ENCODE results near the gene DLX3. TPM values are rescaled to one million over a fixed set of nuclear protein-coding genes. Genes with fewer than 3 reads are reported as not detected.
A peak's percentile ranks its signal among the peaks of the same experiment; 100 is the strongest.

Gene DLX3
- polyA plus RNA-seq, 3 donors, result not detected

- Mint-ChIP-seq H3K4me3 (peak overlapping the region in 1 of 2 donors; percentile 77), H3K4me1 (peaks cover 31% of the 10 kb centered on the region), H3K9me3 (peaks cover 3 to 24% (median 13%) of the 10 kb centered on the region in 7 donors), H3K36me3 (peaks cover 0 to 11% of the 10 kb centered on the region in 2 donors), H3K27me3 (ENCODE audit: low read depth in 3 of 3) (peaks cover 86 to 98% (median 92%) of the 10 kb centered on the region in 3 donors), H3K27ac (peak overlapping the region in 1 of 7 donors; percentile 14)
- Histone ChIP-seq H2AFZ (ENCODE audit: insufficient read depth, low read depth, low read length, poor library complexity, severe bottlenecking) (no peak overlapping the region), H3K27me3 (ENCODE audit: control insufficient read depth in 2 of 2, insufficient read depth in 2 of 2, low read length in 2 of 2) (peaks cover 50 to 94% of the 10 kb centered on the region in 2 donors), H3K36me3 (replicated peaks in 1 of 2; ENCODE audit: control insufficient read depth in 1 of 2, insufficient read depth in 2 of 2, low read length in 2 of 2) (no peaks in the 10 kb centered on the region), H3K4me1 (ENCODE audit: control insufficient read depth in 1 of 2, insufficient read depth in 2 of 2, low read length in 2 of 2) (peaks cover 13 to 41% of the 10 kb centered on the region in 2 donors), H3K4me3 (replicated peaks in 1 of 3; ENCODE audit: low read depth in 2 of 3, low read length in 3 of 3) (no peak overlapping the region), H3K9me3 (replicated peaks in 1 of 2; ENCODE audit: control insufficient read depth in 1 of 2, insufficient read depth in 1 of 2, low read length in 2 of 2) (peaks cover 9 to 33% of the 10 kb centered on the region in 2 donors), H3K27ac (ENCODE audit: low read depth in 1 of 2, low read length in 2 of 2) (no peak overlapping the region), H3K79me2 (ENCODE audit: insufficient read depth, low read length) (no peaks in the 10 kb centered on the region), H3K9ac (ENCODE audit: insufficient read depth, low read length, poor library complexity, severe bottlenecking) (no peak overlapping the region), H4K20me1 (ENCODE audit: insufficient read depth, low read length) (no peaks in the 10 kb centered on the region), H3K4me2 (replicated peaks; ENCODE audit: extremely low read depth, low read length, poor library complexity, severe bottlenecking) (no peak overlapping the region)
- no peak for DNase-seq
- 81% methylated on average over 3 of the region's 13 CpGs for WGBS (ENCODE audit: insufficient coverage)
- no peak for TF ChIP-seq CTCF (IDR thresholded peaks at IDR 0.05)
- intact Hi-C loops (cut with micrococcal nuclease), result loop anchor here in 1 of 2 donors (10.0 kb wide), 1 partner anchor 418 kb away; the partner anchor contains the start of gene NXPH3
These were observed 2.7 kb downstream of the DLX3 start for GRCh38 chr17:49992191-49992932.

GRCh38 chr17:49991409-49991808 lies 3.6 kb downstream of the DLX3 start:
- no peak overlapping the region for H3K27ac ChIP-seq (ENCODE audit: low read depth in 1 of 2, low read length in 2 of 2)
- peaks cover 3 to 23% (median 12%) of the 10 kb centered on the region in 7 donors for H3K9me3 Mint-ChIP-seq

More at GRCh38 chr17:49991409-49991808, 3.6 kb downstream of the DLX3 start:
- H4K20me1 ChIP-seq (ENCODE audit: insufficient read depth, low read length), result no peaks in the 10 kb centered on the region
- H3K79me2 ChIP-seq (ENCODE audit: insufficient read depth, low read length), result no peaks in the 10 kb centered on the region
- Mint-ChIP-seq H3K4me3 (peak overlapping the region in 1 of 2 donors; percentile 55), H3K4me1 (peaks cover 28% of the 10 kb centered on the region), H3K27ac (no peak overlapping the region), H3K27me3 (ENCODE audit: low read depth in 3 of 3) (peaks cover 85 to 98% (median 95%) of the 10 kb centered on the region in 3 donors), H3K36me3 (peaks cover 0 to 11% of the 10 kb centered on the region in 2 donors)
- H3K4me2 ChIP-seq (replicated peaks; ENCODE audit: extremely low read depth, low read length, poor library complexity, severe bottlenecking), result no peak overlapping the region
- H3K4me1 ChIP-seq (ENCODE audit: control insufficient read depth in 1 of 2, insufficient read depth in 2 of 2, low read length in 2 of 2), result peaks cover 7 to 33% of the 10 kb centered on the region in 2 donors
- no peaks in the 10 kb centered on the region for H3K36me3 ChIP-seq (replicated peaks in 1 of 2; ENCODE audit: control insufficient read depth in 1 of 2, insufficient read depth in 2 of 2, low read length in 2 of 2)
- WGBS (ENCODE audit: insufficient coverage), result 90% methylated on average over 7 of the region's 14 CpGs
- no peak for TF ChIP-seq CTCF (IDR thresholded peaks at IDR 0.05)
- no peak for DNase-seq
- H3K9me3 ChIP-seq (replicated peaks in 1 of 2; ENCODE audit: control insufficient read depth in 1 of 2, insufficient read depth in 1 of 2, low read length in 2 of 2), result peaks cover 9 to 33% of the 10 kb centered on the region in 2 donors
- peaks cover 49 to 95% of the 10 kb centered on the region in 2 donors for H3K27me3 ChIP-seq (ENCODE audit: control insufficient read depth in 2 of 2, insufficient read depth in 2 of 2, low read length in 2 of 2)
- H3K4me3 ChIP-seq (replicated peaks in 1 of 3; ENCODE audit: low read depth in 2 of 3, low read length in 3 of 3), result no peak overlapping the region
- no peak overlapping the region for H2AFZ ChIP-seq (ENCODE audit: insufficient read depth, low read depth, low read length, poor library complexity, severe bottlenecking)
- intact Hi-C loops (cut with micrococcal nuclease), result loop anchor here in 1 of 2 donors (10.0 kb wide), 1 partner anchor 417 kb away; the partner anchor contains the start of gene NXPH3
- H3K9ac ChIP-seq (ENCODE audit: insufficient read depth, low read length, poor library complexity, severe bottlenecking), result no peak overlapping the region
